KMS-11 (cell line): ENCODE measurements around the gene ZNF469.

Experiments used
- H2AFZ ChIP-seq: fragments of 200-600 bp; sonication (generic); 2 replicates; pipeline ENCODE4 v1.6.1; 2016; ENCODE audit warnings: antibody characterized with exemption, mixed run types, low read depth
- H3K27ac ChIP-seq: fragments of 200-600 bp; sonication (generic); 2 replicates; pipeline ENCODE4 v1.6.1; 2016; ENCODE audit warnings: mild to moderate bottlenecking, mixed run types
- H3K27me3 ChIP-seq: fragments of 200-600 bp; sonication (generic); 2 replicates; pipeline ENCODE4 v1.6.1; 2017; ENCODE audit warnings: mild to moderate bottlenecking, low read depth, mixed run types, moderate library complexity; ENCODE audit not compliant: insufficient read depth
- H3K36me3 ChIP-seq: fragments of 200-600 bp; sonication (generic); 2 replicates; pipeline ENCODE4 v1.6.1; 2017; ENCODE audit warnings: mild to moderate bottlenecking, mixed run types; ENCODE audit not compliant: insufficient read depth
- H3K4me1 ChIP-seq: fragments of 200-600 bp; sonication (generic); 2 replicates; pipeline ENCODE4 v1.6.1; 2016; ENCODE audit warnings: mild to moderate bottlenecking, low read depth, mixed run types; ENCODE audit not compliant: poor library complexity, severe bottlenecking
- H3K4me2 ChIP-seq: fragments of 200-600 bp; sonication (generic); 2 replicates; pipeline ENCODE4 v1.7.0; 2016; ENCODE audit warnings: mild to moderate bottlenecking, mixed run types
- H3K4me3 ChIP-seq: fragments of 200-600 bp; sonication (generic); IDR thresholded peaks from 2 replicates; pipeline ENCODE4 v1.6.1; 2017; ENCODE audit warnings: low read depth, low read length, mixed read lengths; ENCODE audit not compliant: insufficient read depth
- H3K79me2 ChIP-seq: fragments of 200-600 bp; sonication (generic); 2 replicates; pipeline ENCODE4 v1.6.1; 2016; ENCODE audit warnings: low read depth, mixed run types; ENCODE audit not compliant: insufficient read depth
- H3K9ac ChIP-seq: fragments of 200-600 bp; sonication (generic); 2 replicates; pipeline ENCODE4 v1.6.1; 2016; ENCODE audit warnings: mild to moderate bottlenecking, mixed run types
- H4K20me1 ChIP-seq: fragments of 200-600 bp; sonication (generic); 2 replicates; pipeline ENCODE4 v1.6.1; 2016; ENCODE audit warnings: mild to moderate bottlenecking, mixed run types; ENCODE audit not compliant: insufficient read depth
- TF ChIP-seq, protein P1 (sequence below): fragments of 200-600 bp; sonication (generic); conservative IDR thresholded peaks from 2 replicates; pipeline ENCODE4 v1.6.1; 2017; ENCODE audit warnings: low read depth, mild to moderate bottlenecking, antibody characterized with exemption, low read length, moderate library complexity, mixed read lengths

Gene ZNF469

DNA sequence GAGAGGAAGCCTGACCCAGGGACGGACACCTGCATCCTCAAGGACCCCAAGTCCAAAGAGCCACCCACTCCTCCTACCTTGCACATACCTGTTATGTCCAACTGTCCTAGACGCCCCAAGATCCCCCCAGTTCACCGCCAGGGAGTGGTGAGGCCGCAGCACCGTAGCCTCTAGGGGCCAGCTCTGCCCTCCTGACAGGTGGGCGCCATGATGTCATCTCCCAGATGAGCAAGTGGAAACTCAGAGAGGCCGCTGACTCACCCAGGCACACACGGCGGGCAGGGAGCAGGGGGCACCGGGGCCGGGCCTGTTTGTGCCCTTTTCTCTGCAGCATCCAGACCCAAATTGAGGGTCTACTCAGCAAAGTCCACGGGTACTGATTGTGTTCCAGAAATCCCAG lies 4.8 kb upstream of the ZNF469 start:
- TF ChIP-seq, protein P1, sequence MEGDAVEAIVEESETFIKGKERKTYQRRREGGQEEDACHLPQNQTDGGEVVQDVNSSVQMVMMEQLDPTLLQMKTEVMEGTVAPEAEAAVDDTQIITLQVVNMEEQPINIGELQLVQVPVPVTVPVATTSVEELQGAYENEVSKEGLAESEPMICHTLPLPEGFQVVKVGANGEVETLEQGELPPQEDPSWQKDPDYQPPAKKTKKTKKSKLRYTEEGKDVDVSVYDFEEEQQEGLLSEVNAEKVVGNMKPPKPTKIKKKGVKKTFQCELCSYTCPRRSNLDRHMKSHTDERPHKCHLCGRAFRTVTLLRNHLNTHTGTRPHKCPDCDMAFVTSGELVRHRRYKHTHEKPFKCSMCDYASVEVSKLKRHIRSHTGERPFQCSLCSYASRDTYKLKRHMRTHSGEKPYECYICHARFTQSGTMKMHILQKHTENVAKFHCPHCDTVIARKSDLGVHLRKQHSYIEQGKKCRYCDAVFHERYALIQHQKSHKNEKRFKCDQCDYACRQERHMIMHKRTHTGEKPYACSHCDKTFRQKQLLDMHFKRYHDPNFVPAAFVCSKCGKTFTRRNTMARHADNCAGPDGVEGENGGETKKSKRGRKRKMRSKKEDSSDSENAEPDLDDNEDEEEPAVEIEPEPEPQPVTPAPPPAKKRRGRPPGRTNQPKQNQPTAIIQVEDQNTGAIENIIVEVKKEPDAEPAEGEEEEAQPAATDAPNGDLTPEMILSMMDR: no peak
- no peak overlapping the region for H2AFZ ChIP-seq
- H3K27me3 ChIP-seq: peaks cover 33% of the 10 kb centered on the region; the same call in 1 of the 2 replicates
- H3K9ac ChIP-seq: no peak overlapping the region
- no peaks in the 10 kb centered on the region for H3K36me3 ChIP-seq
- H4K20me1 ChIP-seq: no peaks in the 10 kb centered on the region
- no peaks in the 10 kb centered on the region for H3K4me1 ChIP-seq
- H3K27ac ChIP-seq: no peak overlapping the region
- no peak overlapping the region for H3K4me3 ChIP-seq
- no peaks in the 10 kb centered on the region for H3K79me2 ChIP-seq
- H3K4me2 ChIP-seq: no peak overlapping the region

DNA sequence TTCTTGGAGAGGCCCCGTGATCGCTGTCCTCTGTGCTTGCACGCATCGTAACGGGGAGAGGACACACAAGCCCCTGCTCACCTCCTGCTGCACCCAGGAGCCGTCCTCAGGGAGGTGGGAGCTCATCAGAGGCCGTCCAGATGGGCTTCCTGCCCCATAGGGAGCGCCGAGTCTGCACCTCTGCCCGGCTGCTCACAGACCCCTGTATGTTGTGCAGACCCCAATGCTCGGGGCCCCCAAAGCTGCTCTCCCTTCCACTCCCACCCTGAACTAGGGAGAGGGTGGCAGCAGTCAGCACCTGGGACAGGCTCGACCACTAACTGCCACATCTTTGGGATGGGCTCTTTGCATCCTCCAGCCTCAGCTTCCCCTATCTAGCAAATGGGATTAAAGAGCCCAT lies 4.4 kb upstream of the ZNF469 start:
- H4K20me1 ChIP-seq: no peaks in the 10 kb centered on the region
- no peaks in the 10 kb centered on the region for H3K4me1 ChIP-seq
- no peaks in the 10 kb centered on the region for H3K36me3 ChIP-seq
- no peak overlapping the region for H3K9ac ChIP-seq
- H3K27ac ChIP-seq: no peak overlapping the region
- no peak overlapping the region for H2AFZ ChIP-seq
- no peak overlapping the region for H3K4me2 ChIP-seq
- peaks cover 33% of the 10 kb centered on the region; the same call in 1 of the 2 replicates for H3K27me3 ChIP-seq
- no peak overlapping the region for H3K4me3 ChIP-seq
- TF ChIP-seq, protein P1: no peak
- H3K79me2 ChIP-seq: no peaks in the 10 kb centered on the region

DNA sequence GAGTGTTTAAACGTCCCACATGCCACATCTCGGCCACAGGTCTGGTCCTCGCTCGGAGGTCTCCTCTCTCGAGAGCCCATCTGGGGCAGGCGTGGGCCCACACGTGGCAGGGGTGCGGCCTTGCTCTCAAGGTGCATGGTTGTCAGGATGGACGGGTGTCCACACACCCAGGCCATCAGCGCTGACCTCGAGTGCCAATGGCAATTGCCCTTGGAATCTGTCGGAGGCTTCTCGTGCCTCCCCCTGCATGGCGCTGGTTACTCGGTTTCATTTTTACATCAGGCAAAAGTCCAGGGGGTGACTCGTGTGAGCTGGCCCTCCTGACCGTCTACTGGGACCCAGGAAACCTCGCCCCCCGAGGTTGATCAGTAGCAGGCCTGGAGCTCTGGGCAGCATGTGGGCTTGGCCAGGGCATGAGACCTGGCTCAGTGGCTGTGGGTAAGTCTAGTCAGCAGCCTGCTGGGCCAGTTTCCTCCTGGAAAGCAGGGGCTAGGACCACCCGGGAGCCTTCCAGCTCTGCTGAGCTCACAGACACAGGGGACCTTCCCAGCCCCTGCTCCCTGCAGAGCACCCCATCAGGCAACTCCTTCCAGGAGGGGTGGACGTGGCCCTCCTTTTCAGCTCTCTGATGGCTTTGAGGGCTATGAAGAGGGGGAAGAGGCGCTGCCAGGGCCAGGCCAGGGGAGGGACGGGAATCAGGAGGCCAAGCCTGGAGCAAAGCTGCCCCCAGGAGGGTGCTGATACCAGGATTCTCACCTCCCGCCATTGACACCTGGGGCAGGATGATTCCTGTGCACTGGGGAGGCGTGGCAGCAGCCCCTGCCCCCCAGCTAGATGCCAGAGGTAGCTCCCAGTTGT lies 3.7 kb upstream of the ZNF469 start:
- Histone ChIP-seq H3K36me3 (no peaks in the 10 kb centered on the region), H3K9ac (no peak overlapping the region), H4K20me1 (no peaks in the 10 kb centered on the region), H3K79me2 (no peaks in the 10 kb centered on the region), H3K4me2 (no peak overlapping the region), H3K27ac (no peak overlapping the region), H3K4me3 (no peak overlapping the region), H2AFZ (no peak overlapping the region), H3K4me1 (no peaks in the 10 kb centered on the region), H3K27me3 (peaks cover 33% of the 10 kb centered on the region; the same call in 1 of the 2 replicates)
- TF ChIP-seq, protein P1: no peak

DNA sequence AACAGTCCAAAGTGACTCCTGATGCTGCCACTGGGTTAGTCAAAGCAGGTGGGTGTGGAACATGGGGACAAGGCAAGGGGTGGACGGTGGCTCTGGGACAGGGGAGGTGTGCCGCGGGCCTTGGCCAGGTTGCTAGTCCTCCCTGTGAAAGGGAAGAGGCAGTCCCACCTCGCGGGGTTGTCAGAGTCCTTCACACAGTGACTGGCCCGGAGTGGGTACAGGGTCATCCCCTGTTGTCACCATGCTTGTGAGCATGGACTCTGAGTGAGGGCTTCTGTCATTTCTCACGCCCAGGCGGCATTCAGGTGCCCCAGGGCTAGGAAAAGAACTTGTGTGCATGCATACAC lies 3.1 kb upstream of the ZNF469 start:
- Histone ChIP-seq H2AFZ (no peak overlapping the region), H3K4me3 (no peak overlapping the region), H3K36me3 (no peaks in the 10 kb centered on the region), H3K27ac (no peak overlapping the region), H3K9ac (no peak overlapping the region), H3K4me2 (no peak overlapping the region), H4K20me1 (no peaks in the 10 kb centered on the region), H3K79me2 (no peaks in the 10 kb centered on the region), H3K4me1 (no peaks in the 10 kb centered on the region), H3K27me3 (peaks cover 37% of the 10 kb centered on the region; the same call in 1 of the 2 replicates)
- TF ChIP-seq, protein P1: no peak
